ENCODE results near the gene ULBP1.
"Not testable (repeated sequence)": the region's sequence is repeated elsewhere in the genome, so short reads cannot be mapped to it uniquely, and the experiment has no call there.

ULBP1 gene

GRCh38 chr6:149953390-149953789, 10.4 kb upstream of the ULBP1 start:
- DNase-seq (ENCODE audit: low spot score), result not testable (repeated sequence)

GRCh38 chr6:149953934-149954327, 9.8 kb upstream of the ULBP1 start:
- not testable (repeated sequence) for DNase-seq (ENCODE audit: low spot score)

- DNase-seq (ENCODE audit: low spot score), result not testable (repeated sequence)
Measured at GRCh38 chr6:149954328-149954983, 9.3 kb upstream of the ULBP1 start.

- not testable (repeated sequence) for DNase-seq (ENCODE audit: low spot score)
Measured at GRCh38 chr6:149954984-149955653, 8.6 kb upstream of the ULBP1 start.

GRCh38 chr6:149955654-149956317, 8.0 kb upstream of the ULBP1 start:
- not testable (repeated sequence) for DNase-seq (ENCODE audit: low spot score)

GRCh38 chr6:149958124-149958523, 5.6 kb upstream of the ULBP1 start:
- not testable (repeated sequence) for DNase-seq (ENCODE audit: low spot score)

GRCh38 chr6:149959806-149960205, 3.9 kb upstream of the ULBP1 start:
- not testable (repeated sequence) for DNase-seq (ENCODE audit: low spot score)

GRCh38 chr6:149960488-149960887, 3.3 kb upstream of the ULBP1 start:
- DNase-seq (ENCODE audit: low spot score), result no peak

GRCh38 chr6:149961728-149962425, 1.9 kb upstream of the ULBP1 start:
- no peak for DNase-seq (ENCODE audit: low spot score)

- no peak for DNase-seq (ENCODE audit: low spot score)
Measured at GRCh38 chr6:149962461-149963211, 1.1 kb upstream of the ULBP1 start.

- peak; percentile 76 for DNase-seq (ENCODE audit: low spot score)
Measured at GRCh38 chr6:149963212-149963461, 606 bp upstream of the ULBP1 start.

GRCh38 chr6:149964308-149965193, 808 bp downstream of the ULBP1 start:
- DNase-seq (ENCODE audit: low spot score), result no peak

- DNase-seq (ENCODE audit: low spot score), result no peak
Measured at GRCh38 chr6:149965194-149966020, 1.7 kb downstream of the ULBP1 start.

GRCh38 chr6:149966319-149966718, 2.6 kb downstream of the ULBP1 start:
- DNase-seq (ENCODE audit: low spot score), result not testable (repeated sequence)

GRCh38 chr6:149967591-149967990, 3.8 kb downstream of the ULBP1 start:
- DNase-seq (ENCODE audit: low spot score), result no peak

- not testable (repeated sequence) for DNase-seq (ENCODE audit: low spot score)
Measured at GRCh38 chr6:149967999-149968398, 4.3 kb downstream of the ULBP1 start.

- not testable (repeated sequence) for DNase-seq (ENCODE audit: low spot score)
Measured at GRCh38 chr6:149968909-149969308, 5.2 kb downstream of the ULBP1 start.

- no peak for DNase-seq (ENCODE audit: low spot score)
Measured at GRCh38 chr6:149969635-149970034, 5.9 kb downstream of the ULBP1 start.

- not testable (repeated sequence) for DNase-seq (ENCODE audit: low spot score)
Measured at GRCh38 chr6:149974394-149974793, 10.7 kb downstream of the ULBP1 start.

- DNase-seq (ENCODE audit: low spot score), result no peak
Measured at GRCh38 chr6:149974825-149975224, 11.1 kb downstream of the ULBP1 start.
